ENCODE data around the gene DDI2.
"Not testable (repeated sequence)": the region's sequence is repeated elsewhere in the genome, so short reads cannot be mapped to it uniquely, and the experiment has no call there.

DDI2 gene

DNA sequence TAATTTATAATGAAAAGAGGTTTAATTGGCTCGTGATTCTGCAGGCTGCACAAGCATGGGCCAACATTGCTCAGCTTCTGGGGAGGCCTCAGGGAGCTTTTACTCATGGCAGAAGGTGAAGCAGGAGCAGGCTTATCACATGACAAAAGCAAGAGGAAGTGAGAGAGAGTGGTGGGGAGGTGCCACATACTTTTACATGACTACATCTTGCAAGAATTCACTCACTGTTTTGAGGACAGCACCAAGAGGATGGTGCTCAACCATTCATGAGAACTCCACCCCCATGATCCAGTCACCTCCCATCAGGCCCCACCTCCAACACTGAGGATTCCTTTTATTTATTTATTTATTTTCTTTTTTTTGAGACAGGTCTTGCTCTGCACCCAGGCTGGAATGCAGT lies 61.3 kb downstream of the DDI2 start:
- peak; percentile 72 for DNase-seq (ENCODE audit: low read depth)

DNA sequence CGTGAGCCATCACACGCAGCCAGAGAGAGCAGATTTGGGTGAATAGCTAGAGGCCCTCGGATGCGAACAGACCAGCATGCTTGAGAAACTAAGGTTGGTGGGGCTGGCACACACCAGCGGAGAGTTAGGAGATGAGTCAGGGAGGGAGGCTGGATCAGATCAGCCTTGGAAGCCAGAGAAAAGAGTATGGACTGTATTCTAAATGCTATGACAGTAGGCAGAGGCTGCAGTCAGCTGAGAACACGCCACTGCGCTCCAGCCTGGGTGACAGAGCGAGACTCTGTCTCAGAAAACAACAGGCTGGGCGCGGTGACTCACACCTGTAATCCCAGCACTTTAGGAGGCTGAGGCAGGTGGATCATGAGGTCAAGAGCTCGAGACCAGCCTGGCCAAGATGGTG lies 62.9 kb downstream of the DDI2 start:
- DNase-seq (ENCODE audit: low read depth): peak; percentile 51

DNA sequence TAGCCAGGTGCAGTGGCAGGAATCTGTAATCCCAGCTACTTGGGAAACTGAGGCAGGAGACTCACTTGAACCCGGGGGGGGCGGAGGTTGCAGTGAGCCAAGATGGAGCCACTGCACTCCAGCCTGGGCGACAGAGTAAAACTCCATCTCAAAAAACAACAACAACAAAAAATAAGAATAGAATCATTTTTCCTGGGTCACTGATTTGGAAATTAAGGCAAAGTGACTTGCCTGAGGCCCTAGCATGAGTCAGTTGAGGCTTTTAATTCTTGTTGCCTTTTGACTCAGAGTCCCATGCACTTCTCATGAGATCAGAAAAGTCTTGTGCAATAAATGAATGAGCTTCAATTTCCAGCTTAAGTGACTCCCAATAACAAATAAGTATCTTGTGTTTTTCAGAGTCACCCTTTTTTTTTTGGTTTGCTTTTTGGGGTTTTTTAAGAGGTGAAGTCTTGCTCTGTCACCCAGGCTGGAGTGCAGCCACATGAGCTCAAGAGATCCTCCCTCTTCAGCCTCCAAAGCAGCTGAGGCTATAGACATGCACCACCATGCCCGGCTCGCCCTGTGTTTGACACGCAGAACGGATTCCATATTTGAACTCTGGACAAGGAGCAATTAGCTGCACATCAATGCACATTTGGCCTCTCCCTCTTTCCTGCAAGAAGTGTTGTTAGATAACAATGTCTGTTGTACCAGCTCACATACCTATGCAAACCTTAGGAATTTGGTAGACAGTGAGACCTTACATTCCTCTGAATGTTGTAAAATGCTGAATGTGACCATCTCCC lies 63.5 kb downstream of the DDI2 start:
- DNase-seq (ENCODE audit: low read depth): peak; percentile 92

DNA sequence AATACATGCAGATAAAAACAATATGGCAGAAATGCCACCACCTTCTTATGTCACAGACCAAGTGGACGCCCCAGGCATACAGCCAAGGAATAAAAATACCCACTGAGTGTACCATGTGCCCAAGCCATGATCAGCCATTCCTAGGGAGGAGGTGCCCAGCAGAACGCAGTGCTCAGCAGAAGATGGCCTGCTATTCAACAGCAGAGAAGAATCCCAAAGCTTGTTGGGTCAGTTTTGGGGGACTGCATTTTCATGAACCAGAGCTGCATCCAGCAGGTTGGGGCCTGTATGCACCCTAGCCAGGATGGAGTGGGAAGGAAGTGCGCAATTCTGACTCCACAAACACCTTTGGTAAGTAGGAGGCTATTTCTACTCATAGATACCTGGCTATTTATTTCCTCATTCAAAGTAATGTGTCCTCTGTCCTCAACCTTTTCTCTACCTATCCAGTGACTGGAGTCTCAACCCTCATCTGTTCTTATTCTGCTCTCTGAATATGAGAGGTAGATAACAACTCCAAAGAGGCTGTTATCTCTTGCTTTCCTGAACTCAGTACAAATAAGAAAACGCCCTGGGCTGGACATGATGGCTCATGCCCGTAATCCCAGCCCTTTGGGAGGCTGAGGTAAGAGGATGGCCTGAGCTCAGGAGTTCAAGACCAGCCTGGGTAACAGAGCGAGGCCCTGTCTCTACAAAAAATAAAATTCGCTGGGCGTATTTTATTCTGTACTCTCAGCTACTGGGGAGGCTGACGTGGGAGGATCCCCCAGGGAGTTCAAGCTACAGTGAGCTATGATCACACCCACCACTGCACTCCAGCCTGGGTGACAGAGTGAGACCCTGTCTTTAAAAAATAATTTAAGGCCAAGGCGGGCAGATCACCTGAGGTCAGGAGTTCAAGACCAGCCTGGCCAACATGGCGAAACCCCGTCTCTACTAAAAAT lies 64.4 kb downstream of the DDI2 start:
- no peak for DNase-seq (ENCODE audit: low read depth)

DNA sequence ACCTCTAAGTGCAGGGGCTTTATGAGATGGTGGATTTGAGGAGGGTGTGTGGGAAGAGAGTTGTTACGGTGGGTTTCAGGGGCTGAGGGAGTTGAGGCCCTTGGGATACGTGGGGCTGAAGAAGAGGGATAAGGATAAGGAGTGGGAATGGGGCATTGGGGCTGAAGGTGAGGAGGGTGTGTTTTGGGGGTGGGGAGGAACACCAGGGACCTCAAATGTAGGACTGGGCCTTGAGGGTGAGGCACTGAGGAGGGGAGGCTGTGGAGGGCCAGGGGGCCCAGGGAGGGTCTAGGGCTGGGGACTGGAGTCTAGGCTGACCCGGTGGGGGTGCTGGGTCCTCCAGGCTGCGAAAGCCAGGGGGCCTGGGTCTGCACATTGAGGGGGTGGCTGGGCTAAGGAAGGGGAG lies 65.7 kb downstream of the DDI2 start:
- DNase-seq (ENCODE audit: low read depth): no peak

DNA sequence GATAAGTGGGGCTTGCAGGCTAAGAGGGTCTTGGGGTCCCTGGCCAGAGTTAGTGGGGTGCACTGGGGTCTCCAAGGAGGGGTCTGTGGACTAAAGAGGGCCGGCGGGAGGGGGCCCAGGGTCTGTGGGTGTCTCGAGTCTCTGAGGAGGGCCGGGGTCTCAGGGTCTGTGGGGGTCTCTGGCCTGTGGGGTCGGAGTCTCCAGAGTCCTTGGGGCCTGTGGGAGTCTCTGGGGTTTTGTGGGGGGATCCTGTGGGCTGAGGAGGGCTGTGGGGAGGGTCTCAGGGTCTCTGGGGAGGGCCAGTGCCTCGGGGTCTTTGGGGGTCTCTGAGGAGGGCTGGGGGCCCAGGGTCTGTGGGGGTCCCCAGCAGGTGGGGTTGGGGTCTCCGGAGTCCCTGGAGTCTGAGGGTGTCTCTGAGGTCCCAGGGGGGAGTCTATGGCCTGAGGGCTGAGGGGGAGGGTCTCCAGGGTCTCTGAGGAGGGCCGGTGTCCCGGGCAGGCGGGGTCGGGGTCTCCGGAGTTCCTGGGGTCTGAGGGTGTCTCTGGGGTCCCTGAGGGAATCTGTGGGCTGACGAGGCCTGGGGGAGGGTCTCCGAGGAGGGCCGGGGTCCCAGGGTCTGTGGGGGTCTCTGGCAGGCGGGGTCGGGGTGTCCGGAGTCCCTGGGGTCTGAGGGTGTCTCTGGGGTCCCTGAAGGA lies 66.2 kb downstream of the DDI2 start:
- no peak for DNase-seq (ENCODE audit: low read depth)

DNA sequence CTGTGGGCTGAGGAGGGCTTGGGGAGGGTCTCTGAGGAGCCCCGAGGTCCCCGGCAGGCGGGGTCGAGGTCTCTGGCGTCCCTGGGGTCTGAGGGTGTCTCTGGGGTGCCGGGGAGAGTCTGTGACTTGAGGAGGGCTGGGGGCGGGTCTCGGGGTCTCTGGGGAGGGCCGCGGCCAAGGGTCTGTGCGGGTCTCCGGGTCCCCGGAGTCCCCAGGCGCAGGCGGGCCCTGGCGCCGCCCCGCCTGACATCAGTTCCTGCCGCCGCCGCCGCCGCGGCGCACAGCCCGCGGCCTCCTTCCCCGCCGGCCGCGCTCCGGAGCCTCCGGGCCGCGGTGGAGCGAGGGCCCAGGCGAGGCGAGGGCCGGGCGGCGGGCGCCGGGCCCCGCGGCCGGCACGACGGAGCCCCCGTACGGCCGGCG lies 66.8 kb downstream of the DDI2 start, which contains the start of gene PLEKHM2:
PLEKHM2 (plus strand) TSS at position 279 of the 420 bp plus-strand sequence. CDS start 239 bp downstream, outside the sequence.
- no peak for DNase-seq (ENCODE audit: low read depth)

DNA sequence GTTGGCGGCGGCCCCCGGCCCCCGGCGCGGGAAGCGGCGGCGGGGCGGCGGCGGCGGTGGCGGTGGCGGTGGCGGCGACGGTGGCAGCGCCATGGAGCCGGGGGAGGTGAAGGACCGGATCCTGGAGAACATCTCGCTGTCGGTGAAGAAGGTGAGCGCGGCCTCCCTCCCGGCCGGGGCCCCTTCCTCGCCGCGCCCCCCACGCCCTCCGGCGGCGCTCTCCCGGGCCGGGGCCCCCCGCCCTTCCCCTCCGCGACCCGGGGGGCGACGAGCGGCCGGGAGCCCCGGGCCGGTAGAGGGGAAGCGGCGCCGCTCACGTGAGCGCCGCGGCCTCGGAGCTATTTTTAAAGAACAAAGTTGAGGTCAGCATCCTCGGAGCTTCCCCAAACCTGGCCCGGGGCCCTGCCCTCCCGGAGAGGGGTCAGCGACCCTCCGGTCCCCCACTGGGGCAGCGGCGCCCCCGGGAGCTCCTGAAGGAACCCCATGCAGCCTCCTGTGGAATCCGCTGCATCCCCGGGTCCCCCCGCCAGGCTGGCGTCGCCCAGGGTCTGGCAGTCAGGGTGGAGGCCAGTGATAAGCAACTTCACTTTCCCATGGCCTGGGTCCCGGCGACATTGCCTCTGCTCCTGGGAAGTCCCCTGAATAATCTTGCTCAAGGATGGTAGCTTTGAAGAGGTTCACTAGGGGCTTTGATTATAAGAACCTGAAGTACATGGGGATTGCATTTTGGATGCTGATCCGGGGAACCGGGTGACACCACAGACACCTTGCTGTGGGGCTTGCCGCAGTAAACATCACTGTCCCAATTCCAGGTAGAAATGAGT lies 67.4 kb downstream of the DDI2 start:
- no peak for DNase-seq (ENCODE audit: low read depth)

DNA sequence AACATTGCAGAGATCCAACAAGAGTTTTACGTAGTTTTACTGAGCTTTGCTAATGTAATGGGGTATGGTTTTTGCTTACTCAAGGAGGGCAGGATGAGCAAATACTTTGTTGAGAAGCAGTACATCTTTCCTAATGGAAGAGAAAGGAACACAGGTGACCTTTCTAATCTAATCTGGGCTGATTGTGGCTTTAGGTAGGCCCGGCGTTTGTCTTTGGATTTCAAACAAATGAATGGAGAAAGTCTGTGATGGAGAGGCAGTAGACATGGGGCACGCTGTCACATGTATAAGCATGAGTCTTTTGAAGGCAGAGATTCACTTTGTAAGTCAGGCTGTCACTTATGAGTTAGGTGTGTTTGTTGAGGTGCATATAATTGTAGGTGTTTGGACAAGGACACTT lies 68.6 kb downstream of the DDI2 start:
- DNase-seq (ENCODE audit: low read depth): no peak

DNA sequence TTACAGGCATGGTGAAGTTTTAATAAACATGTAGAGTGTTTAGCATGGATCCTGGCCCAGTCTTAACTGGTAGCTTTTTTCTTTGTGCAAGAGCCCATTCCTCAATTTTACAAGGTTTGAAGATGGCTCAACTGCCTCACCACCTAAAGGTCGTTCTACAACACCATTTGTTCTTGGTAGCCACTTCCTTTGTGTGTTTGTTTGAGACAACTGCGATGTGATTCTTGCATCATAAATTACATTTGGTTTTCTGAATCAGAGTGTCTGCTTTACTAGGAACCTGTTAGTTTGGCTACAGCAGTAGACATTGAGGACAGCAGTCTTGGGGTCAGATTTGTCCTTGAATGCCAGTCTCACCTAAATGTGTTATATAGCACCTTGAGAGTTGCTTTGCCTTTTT lies 70.2 kb downstream of the DDI2 start:
- DNase-seq (ENCODE audit: low read depth): no peak

DNA sequence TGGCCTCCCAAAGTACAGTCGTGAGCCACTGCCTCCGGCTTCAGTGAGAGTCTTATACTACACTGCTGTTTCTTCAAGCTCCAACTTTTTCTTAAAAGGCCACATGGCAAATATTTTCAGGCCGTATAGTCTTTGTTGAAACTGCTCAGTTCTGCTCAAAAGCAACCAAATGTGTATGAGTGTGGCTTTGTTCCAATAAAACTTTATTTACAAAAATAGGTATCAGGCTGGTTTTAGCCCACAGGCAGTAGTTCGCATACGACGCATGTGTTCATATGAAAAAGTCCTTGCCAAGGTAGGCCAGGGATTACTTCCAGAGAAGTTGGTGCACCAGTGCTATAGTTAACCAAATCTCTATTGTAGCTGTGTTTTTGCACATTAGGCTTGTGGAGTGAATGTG lies 73.1 kb downstream of the DDI2 start:
- no peak for DNase-seq (ENCODE audit: low read depth)

DNA sequence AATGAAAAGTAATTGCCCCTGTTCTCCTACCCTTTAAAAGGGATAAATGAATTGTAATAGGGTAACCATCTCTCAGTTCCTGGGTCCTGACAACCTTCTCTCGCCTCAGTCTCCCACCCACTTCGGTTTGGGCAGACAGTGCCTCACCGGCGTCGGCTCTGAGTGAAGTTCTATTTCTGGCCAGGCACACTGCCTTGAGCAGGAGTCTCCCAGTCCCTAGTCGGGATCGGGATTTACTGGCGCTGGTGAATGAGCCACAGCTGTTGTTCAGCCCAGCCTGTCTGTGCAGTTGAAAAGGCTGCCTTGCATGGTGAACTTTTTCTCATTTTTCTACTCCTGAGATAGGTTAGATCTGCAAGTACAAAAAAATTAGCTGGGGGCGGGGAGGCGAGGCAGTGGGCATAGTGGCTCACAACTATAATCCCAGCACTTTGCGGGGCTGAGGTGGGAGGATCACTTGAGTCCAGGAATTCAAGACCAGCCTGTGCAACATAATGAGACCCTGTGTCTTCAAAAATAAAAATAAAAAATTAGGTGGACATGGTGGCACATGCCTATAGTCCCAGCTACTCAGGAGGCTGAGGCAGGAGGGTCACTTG lies 74.3 kb downstream of the DDI2 start:
- no peak for DNase-seq (ENCODE audit: low read depth)

DNA sequence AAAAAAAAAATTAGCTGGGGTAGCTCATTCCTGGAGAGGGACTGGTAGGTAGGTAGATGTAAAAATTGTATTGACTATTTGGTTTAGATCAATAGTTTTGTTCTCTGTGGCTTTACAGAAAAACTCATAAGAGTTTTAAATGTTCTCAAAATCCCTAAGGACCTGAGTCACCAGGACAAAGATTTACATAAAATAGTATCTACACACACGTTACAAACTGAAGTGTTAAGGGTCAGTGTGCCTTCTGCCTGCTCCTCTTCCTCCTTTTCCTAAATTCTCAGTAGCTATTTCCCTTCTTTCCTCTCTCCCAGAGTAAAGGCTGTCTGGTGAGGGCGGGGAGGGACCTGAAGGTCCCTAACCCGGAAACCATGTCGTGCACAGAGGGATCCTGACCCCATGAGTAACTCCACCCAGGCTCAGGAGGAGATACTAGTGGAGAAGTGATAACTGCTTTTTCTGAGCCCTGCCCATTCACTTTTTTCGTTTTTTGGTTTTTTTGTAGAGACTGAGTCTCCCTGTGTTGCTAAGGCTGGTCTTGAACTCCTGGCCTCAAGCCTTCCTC lies 74.9 kb downstream of the DDI2 start:
- no peak for DNase-seq (ENCODE audit: low read depth)

DNA sequence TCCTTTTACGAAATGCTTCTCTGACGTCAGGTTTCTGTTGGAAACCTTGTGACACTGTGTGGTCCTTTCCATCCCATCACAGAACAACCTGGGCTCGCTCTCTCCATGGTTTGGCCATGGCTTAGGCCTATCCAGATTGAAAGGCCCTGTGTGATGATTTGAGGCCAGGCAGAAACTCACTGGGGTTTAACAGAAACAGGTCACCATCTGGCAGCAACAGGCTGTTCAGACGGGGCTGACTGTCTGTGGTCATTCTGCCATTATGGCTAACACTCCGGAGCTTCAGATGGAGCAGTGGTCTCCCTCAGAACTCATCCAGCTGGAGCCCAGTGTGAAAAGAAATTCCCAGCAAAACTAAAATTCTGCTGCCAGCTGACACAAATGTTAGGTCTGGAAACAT lies 76.1 kb downstream of the DDI2 start:
- DNase-seq (ENCODE audit: low read depth): no peak

DNA sequence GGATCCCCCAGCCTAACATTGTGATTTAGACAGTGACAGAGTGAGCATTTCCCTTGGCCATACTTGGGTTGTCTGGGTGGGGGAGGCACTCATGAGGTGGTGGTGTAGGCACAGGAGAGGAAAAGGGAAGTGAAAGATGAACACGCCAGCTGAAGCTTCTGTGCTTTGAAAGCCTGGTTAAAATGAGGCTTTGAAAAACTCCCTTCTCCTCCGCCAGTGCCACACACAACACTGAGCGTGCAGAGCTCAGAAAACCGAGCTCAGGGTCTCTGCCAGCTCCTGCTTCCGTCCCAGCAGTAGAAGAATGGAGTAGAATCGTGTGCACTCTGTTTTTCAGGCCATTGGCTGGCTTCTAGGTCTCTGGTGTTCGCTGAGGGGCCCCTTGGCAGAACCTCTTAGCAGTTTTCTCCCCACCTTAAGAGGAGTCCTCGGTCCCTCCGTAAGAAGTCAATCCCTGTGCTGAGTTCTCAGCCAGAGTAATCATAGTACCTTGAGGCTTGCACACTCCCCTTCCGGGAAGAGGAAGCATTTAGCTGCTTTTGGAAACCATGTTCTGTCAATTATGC lies 79.8 kb downstream of the DDI2 start:
- DNase-seq (ENCODE audit: low read depth): no peak

DNA sequence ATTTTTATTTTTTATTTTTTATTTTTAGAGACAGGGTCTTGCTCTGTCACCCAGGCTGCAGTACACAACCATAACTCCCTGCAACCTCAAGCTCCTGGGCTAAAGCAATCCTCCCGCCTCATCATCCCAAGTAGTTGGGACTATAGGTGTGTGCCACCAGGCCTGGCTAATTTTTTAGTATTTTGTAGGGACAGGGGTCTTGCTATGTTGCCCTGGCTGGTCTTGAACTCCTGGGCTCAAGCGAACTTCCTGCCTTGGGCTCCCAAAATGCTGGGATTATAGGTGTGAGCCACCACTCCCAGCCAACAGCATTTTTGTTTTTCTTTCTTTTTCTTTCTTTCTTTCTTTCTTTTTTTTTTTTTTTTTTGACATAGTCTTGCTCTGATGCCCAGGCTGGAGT lies 80.9 kb downstream of the DDI2 start:
- DNase-seq (ENCODE audit: low read depth): no peak

DNA sequence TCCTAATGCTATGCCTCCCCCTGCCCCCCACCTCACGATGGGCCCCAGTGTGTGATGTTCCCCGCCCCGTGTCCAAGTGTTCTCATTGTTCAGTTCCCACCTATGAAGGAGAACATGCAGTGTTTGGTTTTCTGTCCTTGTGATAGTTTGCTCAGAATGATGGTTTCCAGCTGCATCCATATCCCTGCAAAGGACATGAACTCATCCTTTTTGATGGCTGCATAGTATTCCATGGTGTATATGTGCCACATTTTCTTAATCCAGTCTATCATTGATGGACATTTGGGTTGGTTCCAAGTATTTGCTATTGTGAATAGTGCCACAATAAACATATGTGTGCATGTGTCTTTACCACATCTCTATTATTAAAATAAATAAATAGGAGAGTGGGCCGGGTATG lies 82.1 kb downstream of the DDI2 start:
- not testable (repeated sequence) for DNase-seq (ENCODE audit: low read depth)

DNA sequence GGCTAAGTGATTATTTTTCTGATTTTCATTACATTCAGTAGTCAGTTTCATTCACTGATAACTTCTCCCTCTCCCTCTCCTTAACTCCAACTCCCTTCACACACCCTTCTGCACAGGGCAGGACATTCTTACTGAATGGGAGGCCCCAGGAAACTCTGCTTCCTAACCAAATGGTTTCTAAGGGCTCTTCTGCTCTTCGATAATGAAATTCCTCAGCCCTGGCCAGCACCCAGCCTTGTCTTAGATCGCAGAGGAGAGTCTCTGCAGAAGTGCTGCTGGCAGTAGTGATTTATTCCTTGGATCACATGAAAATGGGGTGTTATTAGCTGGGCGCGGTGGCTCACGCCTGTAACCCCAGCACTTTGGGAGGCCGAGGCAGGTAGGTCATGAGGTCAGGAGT lies 83.2 kb downstream of the DDI2 start:
- DNase-seq (ENCODE audit: low read depth): no peak

DNA sequence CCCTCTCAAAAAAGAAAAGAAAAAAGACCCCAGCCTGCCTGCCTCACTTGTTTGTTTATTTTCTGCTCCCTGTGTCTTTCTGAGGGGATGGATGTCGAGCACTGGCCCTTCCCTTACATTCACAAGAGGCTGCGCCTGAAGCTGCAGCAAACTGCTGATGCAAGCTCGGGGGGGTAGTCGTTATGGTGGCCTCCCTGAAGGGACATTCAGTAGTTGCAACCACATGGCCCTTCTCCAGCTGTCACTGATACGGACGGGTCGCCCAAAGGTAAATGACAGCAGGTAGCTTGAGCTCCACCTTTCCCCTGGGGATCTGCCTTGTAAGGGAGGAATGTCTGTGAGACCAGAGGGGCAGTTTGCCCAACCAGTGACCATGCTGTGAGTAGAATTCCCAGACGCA lies 84.5 kb downstream of the DDI2 start:
- no peak for DNase-seq (ENCODE audit: low read depth)

DNA sequence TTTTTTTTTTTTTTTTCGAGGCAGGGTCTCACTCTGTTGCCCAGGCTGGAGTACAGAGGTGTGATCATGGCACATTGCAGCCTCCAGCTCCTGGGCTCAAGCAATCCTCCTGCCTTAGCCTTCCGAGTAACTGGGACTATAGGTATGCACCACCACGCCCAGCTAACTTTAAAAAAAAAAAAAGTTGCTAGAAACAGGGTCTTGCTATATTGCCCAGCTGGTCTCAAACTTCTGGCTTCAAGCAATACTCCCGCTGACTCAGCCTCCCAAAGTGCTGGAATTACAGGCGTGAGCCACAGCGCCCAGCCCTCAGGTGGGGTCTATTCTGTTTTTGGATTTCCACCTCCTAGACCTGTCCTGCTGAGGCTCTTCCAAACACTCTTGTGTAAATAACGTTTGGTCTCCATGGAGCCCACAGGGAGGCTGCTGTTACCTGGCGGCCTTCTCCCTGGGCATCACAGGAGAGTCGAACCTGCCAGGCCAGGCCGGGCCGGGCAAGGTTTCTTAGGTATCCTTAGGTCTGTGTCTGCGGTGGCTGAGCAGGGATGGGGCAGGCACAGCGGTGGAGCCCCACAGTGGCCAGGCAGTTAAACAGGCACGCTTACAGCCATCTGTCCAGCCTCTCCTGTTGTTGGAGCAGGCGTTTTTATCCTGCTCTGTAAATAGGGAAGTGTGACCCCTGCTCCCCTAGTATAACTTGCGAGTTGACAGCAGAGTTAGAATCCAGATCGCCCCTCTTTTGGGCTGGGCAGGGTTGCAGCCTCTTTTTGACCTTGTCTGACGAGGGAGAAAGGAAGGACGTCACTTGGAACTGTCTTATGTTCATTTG lies 85.7 kb downstream of the DDI2 start:
- DNase-seq (ENCODE audit: low read depth): no peak
